Stimulated activated CD4-positive, alpha-beta T cell treated with anti-CD3 and anti-CD28 coated beads, TNF-alpha, amount 100 ng/mL, for 4 hours (primary cell): ENCODE results near the gene CSPG4.
"Not testable (repeated sequence)": the region's sequence is repeated elsewhere in the genome, so short reads cannot be mapped to it uniquely, and the experiment has no call there.

Experiments
- DNase-seq, 3 experiments: peaks; one replicate each; pipeline ENCODE4 v3.0.0-alpha.2; 2020; ENCODE audit warnings: low read depth in 3 of 3

CSPG4 gene

GRCh38 chr15:75712668-75713337 lies at the start of gene CSPG4:
Gene CSPG4 (minus strand): TSS chr15:75712848. CDS start chr15:75712755, 93 bp downstream.
- DNase-seq: no peak

- DNase-seq: not testable (repeated sequence)
Measured at GRCh38 chr15:75762357-75762718, 49.7 kb upstream of the CSPG4 start.

DNA sequence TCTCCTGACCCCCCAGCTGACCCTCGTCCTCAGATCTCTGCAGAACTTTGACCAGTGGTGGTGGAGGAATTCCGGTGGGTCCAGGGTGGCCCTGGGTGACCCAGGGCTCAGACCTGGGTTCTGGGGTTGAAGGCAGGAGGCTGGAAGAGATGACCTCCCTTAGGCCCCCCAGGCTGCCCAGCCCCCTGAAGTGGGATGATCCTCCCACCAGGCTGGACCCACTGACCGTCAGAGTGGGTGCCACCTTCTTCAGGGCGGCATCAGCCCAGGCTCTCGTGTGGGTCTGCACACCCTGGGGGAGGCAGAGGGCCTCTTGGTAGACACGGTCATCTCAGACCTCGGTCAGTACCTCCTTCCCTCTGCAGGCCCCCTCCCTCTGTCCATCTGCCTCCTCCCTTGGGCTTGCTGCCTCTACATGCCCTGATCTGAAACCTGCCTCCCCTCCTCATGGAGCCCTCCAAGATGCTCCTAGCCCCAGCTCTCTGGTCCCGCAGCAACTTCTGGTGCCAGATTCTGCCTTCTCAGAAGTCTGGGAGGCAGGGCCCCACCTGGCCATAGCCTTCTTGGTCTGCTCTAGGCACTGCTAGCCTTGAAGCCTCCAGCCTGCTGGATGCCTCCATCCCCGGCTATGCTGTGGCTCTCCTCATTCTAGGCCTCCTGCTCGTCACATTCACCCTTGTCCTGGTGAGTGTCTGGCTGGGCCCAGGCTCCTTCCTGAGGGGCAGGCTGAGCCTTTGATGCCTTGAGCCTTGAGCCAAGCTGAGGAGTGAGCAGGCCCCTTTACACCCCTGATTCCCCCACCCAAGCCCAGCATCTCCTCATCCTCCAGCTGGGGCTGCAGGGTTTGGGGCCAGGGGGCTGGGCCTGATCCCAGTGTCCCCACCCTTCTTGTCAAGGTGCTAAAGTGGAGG lies 49.1 kb upstream of the CSPG4 start:
- no peak for DNase-seq

DNA sequence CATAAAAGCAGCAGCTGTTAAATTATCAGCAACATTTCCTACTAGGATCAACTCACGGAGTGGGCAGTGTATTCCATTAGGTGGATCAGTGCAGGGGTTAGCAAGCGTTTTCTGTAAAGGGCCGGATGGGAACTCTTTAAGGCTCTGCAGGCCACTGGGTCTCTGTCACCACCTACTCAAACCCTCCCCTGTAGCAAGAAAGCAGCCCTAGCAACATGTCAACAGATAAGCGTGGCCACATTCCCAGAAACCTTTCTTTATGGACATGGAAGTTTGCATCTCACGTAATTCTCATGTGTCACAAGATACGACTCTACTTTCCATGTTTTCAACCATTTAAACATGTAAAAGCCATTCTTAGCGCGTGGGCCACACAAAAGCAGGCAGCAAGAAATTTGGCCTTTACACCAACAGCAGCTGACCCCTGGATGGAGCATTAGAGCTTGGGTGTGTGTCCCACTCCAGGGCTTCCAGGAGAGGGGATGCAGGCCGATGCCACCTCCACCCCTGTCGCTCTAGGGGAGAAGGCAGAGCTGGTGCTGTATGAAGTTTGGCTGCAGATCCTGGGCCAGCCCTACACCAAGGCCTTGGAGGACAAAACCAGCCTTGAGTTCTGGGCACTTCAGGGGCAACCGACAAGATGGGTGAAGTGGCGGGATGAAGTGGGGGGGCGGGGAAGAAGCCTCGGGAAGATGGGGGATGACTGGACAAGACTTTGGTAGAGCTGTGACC lies 48.2 kb upstream of the CSPG4 start:
- DNase-seq: no peak

DNA sequence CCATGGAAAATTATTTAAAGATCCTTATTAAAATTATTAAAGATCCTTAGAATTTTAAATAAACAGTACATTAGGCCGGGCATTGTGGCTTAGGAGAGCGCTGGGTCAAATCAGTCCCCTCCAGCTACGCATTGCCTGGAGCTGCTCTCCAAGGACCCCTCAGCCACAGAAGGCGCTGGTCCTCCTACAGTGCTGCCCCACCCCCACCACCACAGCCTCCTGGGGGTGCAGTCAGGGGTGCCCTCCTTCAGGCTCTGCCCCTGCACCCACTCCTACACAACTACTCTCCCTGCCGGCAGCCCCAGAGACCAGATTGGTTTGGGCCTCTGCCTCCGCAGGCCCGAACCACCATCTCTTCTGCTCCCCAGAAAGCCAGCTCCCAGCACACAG lies 47.5 kb upstream of the CSPG4 start:
- DNase-seq: not testable (repeated sequence)

GRCh38 chr15:75759416-75760130 lies 46.9 kb upstream of the CSPG4 start:
- DNase-seq: no peak

- peak; percentile 27 to 38 (median 35) for DNase-seq
Measured at GRCh38 chr15:75758071-75758872, 45.6 kb upstream of the CSPG4 start.

DNA sequence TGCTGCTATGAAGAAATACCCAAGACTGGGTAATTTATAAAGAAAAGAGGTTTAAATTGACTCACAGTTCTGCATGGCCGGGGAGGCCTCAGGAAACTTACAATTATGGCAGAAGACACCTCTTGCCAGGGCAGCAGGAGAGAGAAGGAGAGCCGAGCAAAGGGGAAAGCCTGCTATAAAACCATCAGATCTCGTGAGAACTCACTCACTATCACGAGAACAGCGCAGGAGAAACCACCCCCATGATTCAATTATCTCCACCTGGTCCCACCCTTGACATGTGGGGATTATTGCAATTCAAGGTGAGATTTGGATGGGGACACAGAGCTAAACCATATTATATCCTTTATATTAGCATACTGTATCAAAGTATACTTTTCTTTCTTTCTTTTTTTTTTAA lies 42.2 kb upstream of the CSPG4 start:
- not testable (repeated sequence) for DNase-seq

- DNase-seq: no peak
Measured at GRCh38 chr15:75753145-75753544, 40.5 kb upstream of the CSPG4 start.

GRCh38 chr15:75751891-75752290 lies 39.2 kb upstream of the CSPG4 start:
- DNase-seq: no peak

- no peak for DNase-seq
Measured at GRCh38 chr15:75751116-75751875, 38.6 kb upstream of the CSPG4 start.

DNA sequence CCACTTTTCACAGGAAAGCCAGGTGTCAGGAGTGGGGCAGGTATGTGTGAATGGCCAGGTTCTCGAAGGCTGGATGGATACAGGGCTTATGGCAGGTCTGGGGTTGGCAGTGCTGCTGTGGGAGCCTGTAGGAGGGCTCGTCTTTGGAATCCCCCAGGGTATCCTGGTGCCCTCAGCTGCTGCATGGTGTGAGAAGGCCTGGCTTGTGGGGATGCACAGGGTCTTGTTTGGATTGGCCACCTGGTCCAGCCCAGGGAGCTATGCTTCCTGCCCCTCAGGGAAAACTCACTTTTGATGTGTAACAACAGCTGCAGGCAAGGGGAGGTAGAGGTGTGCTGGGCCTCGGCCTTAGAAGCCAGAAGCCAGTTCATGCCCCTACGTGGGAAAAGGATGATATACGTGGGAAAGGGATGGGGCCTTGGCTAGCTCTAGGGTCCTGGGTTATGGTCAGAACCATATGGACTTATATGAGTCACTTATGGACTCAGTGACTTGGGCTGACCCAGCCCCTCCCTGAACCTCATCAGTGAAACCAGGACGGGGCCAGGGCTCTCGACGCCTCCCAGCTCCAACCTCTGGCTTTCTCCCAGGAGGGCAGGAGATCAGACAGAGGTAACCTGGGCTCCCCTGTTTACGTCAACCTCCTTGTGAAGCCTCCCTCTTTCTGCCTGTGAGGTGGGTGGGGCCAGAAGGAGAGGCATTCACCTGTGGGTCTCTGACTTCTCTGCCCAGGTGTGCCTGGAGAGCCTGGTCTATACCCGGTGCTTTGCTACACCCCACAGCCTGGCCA lies 37.8 kb upstream of the CSPG4 start:
- DNase-seq: no peak

- no peak for DNase-seq
Measured at GRCh38 chr15:75749820-75750219, 37.2 kb upstream of the CSPG4 start.

- not testable (repeated sequence) for DNase-seq
Measured at GRCh38 chr15:75748882-75749281, 36.2 kb upstream of the CSPG4 start.

GRCh38 chr15:75747121-75747520 lies 34.5 kb upstream of the CSPG4 start:
- not testable (repeated sequence) for DNase-seq

GRCh38 chr15:75745305-75745704 lies 32.7 kb upstream of the CSPG4 start:
- no peak for DNase-seq

- not testable (repeated sequence) for DNase-seq
Measured at GRCh38 chr15:75742346-75742745, 29.7 kb upstream of the CSPG4 start.

DNA sequence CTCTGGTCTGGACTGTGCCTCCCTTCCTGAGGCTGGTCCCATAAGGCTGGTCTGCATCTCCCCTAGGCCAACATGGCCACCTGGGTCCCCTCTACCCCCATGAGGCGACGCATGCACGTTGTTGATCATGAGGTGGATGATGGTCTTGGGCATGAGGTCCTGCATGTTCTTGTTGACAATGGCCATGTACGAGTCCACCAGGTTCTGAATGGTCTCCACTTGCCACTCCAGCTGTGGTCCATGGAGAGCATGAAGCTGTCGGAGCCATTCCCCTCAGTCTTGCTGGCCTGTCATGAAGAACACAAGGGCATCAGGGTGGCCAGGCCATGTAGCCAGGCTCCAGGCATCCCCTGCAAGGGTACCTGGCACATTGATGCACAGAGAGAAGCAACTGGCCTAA lies 27.1 kb upstream of the CSPG4 start:
- DNase-seq: no peak

DNA sequence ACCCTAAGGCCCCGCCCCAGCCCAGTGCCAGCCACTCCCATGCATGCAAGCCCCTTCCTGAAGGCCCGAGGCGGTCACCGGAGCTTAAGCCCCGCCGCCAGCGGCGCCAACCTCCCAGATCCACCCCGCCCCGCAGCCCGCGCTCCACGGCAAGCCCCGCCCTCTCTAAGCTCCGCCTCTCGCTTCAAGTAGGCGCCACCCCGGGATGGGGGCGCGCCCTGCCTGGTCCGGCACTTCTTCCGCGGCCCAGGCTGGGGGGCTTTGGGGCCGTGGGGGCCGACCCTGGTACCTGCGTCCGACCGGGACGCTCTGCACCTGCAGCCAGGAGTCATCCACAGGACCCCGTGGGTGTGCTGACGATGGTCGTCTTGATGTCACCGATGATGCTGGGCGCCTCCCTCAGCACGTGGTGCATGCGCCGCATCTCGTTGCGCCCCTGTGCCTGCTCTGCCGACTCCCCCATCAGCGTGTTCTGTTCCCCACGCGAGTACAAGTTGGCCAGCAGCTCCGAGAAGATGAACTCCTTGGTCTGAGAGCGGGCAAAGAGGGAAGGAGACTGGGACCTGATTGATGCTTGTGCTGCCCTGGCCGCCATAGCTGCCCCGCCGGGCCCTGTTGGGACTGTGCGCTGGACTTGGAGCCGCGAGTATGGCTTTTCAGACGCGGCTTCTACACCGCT lies 26.1 kb upstream of the CSPG4 start:
- peak; percentile 78 to 82 (median 81) for DNase-seq
